Activated CD4-positive, CD25-positive, alpha-beta regulatory T cell treated with anti-CD3 and anti-CD28 coated beads, Interleukin-2, amount 50 U/mL, for 16 hours (primary cell): ENCODE results near the gene ANKMY1.

ENCODE experiments used
- DNase-seq: peaks from one replicate; pipeline ENCODE4 v3.0.0-alpha.2; 2020; ENCODE audit warnings: low read depth, low spot score

The ANKMY1 gene

GRCh38 chr2:240477916-240478315 lies 79.9 kb downstream of the ANKMY1 start:
- no peak for DNase-seq

- no peak for DNase-seq
These were observed 84.6 kb downstream of the ANKMY1 start for GRCh38 chr2:240473211-240473610.

- no peak for DNase-seq
These were observed 85.6 kb downstream of the ANKMY1 start for GRCh38 chr2:240472078-240472790.

GRCh38 chr2:240469740-240470139 lies 88.0 kb downstream of the ANKMY1 start:
- no peak for DNase-seq

GRCh38 chr2:240469239-240469636 lies 88.5 kb downstream of the ANKMY1 start:
- DNase-seq, result no peak

- no peak for DNase-seq
These were observed 89.2 kb downstream of the ANKMY1 start for GRCh38 chr2:240468303-240469238.

GRCh38 chr2:240467659-240468302 lies 90.0 kb downstream of the ANKMY1 start:
- DNase-seq, result no peak

GRCh38 chr2:240467149-240467642 lies 90.6 kb downstream of the ANKMY1 start:
- no peak for DNase-seq

GRCh38 chr2:240466579-240467148 lies 91.1 kb downstream of the ANKMY1 start:
- no peak for DNase-seq

GRCh38 chr2:240465765-240466578 lies 91.8 kb downstream of the ANKMY1 start:
- DNase-seq, result no peak

- no peak for DNase-seq
These were observed 92.5 kb downstream of the ANKMY1 start for GRCh38 chr2:240465268-240465764.

GRCh38 chr2:240464514-240465241 lies 93.1 kb downstream of the ANKMY1 start:
- no peak for DNase-seq

- no peak for DNase-seq
These were observed 93.8 kb downstream of the ANKMY1 start for GRCh38 chr2:240463866-240464481.

GRCh38 chr2:240463274-240463865 lies 94.4 kb downstream of the ANKMY1 start:
- no peak for DNase-seq

GRCh38 chr2:240462707-240463273 lies 95.0 kb downstream of the ANKMY1 start:
- DNase-seq, result no peak

- DNase-seq, result no peak
These were observed 95.6 kb downstream of the ANKMY1 start for GRCh38 chr2:240462073-240462706.

- DNase-seq, result no peak
These were observed 96.2 kb downstream of the ANKMY1 start for GRCh38 chr2:240461471-240462072.
